Subcutaneous adipose tissue (tissue), 4 donors: Measurements from ENCODE around the gene RSPH10B. TPM values are rescaled to one million over a fixed set of nuclear protein-coding genes. Genes with fewer than 3 reads are reported as not detected.
"Not testable (repeated sequence)": the region's sequence is repeated elsewhere in the genome, so short reads cannot be mapped to it uniquely, and the experiment has no call there.

Experiments
- total RNA-seq, 4 donors: library from RNA; depleted of rRNA; stranded (reverse); fragments of >200 nt; gene quantifications; one replicate each; pipeline ENCODE4 v1.1.0, GENCODE V29; 2016
- TF ChIP-seq, protein P1 (sequence below): fragments of 450-650 bp; IDR thresholded peaks from one replicate; pipeline ENCODE4 v1.5.1; 2016; ENCODE audit warnings: low read depth, mild to moderate bottlenecking, control low read depth, antibody characterized with exemption, moderate library complexity

The RSPH10B gene
- total RNA-seq = not detected

DNA sequence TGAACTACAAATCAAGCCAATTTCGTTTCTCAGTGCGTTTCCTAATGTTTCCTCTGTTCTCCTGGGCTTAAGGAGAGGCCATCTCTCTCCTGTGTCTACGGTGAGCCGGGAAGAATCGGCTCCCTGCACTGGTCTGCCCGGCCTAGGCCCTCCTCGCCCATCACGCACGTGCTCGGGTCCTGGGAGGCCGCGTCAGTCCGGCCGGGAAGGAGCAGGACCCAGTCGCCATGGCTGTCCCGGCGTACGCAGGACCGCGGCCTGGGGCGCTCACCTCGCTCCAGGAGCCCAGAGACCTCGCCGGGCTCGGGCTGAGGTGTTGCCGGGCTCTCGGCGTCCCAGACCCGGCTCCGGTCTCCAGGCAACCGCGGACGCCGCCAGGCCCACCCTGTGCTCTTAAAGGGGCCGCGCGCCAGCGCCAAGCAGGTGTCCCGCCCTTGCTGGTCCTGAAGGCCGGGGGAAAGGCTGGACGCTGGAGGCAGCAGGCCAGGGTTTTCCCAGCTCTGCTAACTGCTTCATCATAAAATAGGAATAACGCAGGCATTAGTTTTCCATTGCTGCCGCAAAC lies at the start of gene RSPH10B:
Gene RSPH10B, minus strand, starts transcription at position 343 of the 565 bp plus-strand sequence. CDS start 3,573 bp downstream, outside the sequence.
- TF ChIP-seq, protein P1, sequence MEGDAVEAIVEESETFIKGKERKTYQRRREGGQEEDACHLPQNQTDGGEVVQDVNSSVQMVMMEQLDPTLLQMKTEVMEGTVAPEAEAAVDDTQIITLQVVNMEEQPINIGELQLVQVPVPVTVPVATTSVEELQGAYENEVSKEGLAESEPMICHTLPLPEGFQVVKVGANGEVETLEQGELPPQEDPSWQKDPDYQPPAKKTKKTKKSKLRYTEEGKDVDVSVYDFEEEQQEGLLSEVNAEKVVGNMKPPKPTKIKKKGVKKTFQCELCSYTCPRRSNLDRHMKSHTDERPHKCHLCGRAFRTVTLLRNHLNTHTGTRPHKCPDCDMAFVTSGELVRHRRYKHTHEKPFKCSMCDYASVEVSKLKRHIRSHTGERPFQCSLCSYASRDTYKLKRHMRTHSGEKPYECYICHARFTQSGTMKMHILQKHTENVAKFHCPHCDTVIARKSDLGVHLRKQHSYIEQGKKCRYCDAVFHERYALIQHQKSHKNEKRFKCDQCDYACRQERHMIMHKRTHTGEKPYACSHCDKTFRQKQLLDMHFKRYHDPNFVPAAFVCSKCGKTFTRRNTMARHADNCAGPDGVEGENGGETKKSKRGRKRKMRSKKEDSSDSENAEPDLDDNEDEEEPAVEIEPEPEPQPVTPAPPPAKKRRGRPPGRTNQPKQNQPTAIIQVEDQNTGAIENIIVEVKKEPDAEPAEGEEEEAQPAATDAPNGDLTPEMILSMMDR = not testable (repeated sequence)

DNA sequence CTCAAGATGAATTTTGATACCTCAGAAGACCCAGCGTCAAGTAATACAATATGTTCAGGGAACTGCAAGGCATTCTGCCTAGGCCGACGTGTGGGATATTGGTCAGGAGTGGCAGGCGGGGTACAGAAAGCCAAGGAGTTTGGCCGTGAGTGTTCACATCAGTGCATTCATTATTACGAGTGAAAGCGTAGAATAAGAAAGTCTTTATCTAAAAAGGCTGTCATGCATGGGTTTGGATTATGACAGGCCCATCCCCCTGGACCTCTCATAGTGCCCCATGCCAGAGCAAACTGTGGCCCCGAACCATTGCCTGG lies 46.1 kb upstream of the RSPH10B start:
- TF ChIP-seq, protein P1 = no peak

DNA sequence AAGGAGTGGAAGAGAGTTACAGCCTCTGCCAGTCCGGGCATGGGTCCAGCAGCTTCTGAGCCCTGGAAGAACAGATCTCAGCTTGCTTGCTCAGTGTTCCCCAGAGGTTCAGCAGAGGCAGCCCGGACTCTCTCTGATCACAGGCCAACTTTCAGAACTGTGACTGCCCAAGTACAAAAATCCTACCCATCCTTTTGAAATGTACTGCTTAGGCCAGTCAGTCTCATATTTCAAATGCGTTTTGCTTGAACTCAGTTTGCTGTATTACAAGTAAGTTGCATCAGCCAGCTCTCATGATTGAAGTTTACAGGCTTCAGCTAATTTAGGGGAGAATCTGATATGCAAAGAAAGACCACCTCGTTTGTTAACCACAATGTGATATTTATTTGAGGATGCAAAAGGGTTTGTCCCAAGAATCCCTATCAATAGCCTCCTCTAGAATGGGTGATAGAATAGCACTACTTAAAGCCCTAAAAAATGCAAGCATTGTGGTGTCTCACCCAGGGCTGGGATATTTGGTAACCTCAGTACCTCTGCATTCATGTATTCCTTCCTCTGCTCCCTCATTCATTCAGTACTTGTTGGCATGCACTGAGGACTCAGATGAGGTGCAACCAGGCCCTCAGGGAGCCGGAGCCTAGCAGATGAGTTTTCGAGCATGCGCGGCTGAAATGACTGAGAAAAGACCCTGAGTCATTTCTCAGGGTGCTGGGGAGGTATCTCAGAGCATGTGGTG lies 45.6 kb upstream of the RSPH10B start:
- TF ChIP-seq, protein P1 = no peak

DNA sequence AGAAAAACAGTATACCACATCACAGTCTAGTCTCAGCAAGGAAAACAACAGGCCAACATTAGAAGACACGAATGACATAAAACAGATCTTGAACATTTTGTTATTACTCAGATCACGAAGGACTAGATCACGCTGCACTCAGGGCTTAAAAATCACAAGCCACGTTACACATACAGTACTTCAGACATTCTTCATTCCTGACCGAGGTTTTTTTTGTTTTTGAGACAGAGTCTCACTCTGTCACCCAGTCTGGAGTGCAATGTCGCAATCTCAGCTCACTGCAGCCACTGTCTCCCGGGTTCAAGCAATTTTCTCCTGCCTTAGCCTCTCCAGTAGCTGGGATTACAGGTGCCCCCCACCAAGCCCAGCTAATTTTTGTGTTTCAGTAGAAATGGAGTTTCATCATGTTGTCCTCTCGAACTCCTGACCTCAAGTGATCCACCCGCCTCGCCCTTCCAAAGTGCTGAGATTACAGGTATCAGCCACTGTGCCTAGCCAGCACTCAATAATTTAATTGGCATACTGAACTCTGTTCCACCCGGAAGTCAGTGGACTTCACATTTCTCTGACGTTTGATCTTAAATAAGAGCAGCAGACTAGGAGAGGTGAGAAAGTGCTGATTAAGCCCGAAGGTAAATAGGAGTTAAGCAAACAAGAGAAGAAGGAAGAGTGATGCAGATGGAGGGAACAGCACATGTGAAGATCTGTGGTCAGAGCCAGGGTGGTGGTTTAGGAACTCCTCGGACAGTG lies 42.0 kb upstream of the RSPH10B start:
- TF ChIP-seq, protein P1 = no peak

DNA sequence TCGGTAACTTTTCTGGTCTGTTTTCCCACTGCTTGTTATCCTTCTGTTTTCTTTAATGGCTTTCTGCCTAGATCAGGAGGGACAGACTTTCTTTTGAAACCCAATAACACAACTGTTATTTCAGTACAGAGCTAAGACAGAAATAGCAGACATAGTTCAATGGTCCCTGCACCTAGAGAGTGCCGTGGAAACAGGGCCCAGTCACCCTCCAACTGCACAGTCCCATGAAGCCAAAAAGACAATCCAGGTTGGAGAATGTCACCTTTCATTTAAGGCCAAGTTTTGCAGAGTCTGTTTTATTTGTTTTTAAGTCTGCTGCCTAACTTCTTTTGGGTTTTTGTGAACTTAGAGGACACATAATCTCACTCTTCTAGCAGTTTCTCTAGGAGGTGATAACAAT lies 41.1 kb upstream of the RSPH10B start:
- TF ChIP-seq, protein P1 = no peak

DNA sequence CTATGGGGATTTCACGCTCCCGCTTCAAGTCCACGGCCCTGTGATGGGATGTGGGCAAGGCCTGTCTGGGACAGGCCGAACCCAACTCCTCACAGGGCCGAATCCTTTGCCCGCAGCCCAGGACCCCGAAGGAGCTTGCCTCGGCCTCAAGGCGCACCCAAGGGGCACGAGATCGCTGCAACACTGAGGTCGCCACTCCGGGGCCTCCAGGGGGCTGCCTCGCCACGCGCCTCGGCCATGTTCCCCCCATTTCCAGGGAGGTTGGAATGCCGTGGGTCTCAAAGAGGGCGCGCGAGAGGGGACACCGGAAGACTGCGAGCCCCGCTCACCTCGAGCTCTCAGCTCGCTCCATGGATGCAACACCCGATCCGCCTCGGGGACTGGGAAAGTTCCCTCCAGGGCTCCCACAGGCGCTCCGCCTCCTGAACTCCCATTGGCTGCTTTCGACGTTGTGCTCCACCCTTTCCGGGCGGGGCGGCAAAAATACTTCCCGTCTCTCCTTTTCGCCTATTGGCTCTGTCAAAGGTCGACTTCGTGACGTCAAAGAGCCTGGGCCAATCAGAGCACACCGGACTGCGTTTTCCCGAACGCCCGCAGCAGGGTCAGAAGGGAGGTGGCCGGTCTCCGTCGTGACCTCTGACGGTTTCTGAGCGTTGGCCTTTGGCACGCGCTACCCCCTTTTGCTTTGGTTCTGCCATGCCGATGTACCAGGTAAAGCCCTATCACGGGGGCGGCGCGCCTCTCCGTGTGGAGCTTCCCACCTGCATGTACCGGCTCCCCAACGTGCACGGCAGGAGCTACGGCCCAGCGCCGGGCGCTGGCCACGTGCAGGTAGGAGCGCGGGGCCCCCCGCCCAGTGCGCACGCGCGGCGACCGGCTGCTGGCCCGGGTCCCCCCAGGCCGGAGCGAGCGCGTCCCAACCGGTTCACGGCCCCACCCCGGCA lies 38.5 kb upstream of the RSPH10B start, which contains the start of the genes AIMP2 and PMS2:
Gene AIMP2, plus strand, starts transcription at position 605 of the 944 bp plus-strand sequence. Its CDS starts 92 bp downstream, at position 697.
Gene PMS2, minus strand, starts transcription at position 382 of the 944 bp plus-strand sequence. Its CDS starts 30 bp downstream, at position 352.
- TF ChIP-seq, protein P1 = no peak
